Activated CD4-positive, alpha-beta T cell treated with anti-CD3 and anti-CD28 coated beads, Interleukin-2, Interleukin-4, amounts not matched to agents 100 ng/mL and 50 ng/mL, durations not matched to agents 16 hours and 8 hours (primary cell): Measurements from ENCODE around the gene MFSD1.

Experiments used
- DNase-seq: peaks from one replicate; pipeline ENCODE4 v3.0.0-alpha.2; 2020; ENCODE audit warnings: low spot score

Gene MFSD1

DNA sequence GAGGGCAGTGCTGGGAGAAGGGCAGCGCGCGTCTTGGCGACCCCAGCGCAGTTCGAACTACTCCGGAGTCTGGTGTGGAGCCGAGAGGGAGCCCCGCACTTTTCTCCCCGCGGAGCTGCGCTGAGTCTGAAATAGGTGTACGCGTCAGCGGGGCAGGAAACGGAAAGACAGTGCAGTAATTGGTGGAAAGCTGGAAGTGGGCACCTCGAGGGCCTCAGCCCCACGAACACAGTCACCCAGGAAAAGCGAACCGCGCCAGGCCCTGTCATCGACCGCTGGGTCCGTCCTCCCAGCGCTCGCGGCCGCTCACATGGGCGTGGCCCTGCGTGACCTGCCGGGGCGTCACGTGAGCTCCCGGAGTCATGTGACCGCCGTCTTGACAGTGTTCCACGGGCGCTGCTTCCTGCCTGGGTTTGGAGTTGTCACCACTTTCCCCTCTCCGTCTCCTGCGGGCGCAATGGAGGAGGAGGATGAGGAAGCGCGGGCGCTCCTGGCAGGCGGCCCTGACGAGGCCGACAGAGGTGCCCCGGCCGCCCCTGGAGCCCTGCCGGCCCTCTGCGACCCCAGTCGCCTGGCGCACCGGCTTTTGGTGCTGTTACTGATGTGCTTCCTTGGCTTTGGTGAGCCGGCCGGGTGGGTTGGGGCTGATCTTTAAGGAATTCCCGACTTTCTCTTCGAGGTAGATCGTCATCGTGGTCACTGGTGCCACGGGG is at the start of gene MFSD1:
MFSD1 (plus strand) TSS at position 359 of the 713 bp plus-strand sequence; CDS start at position 458, 99 bp downstream.
- DNase-seq = peak; percentile 91

DNA sequence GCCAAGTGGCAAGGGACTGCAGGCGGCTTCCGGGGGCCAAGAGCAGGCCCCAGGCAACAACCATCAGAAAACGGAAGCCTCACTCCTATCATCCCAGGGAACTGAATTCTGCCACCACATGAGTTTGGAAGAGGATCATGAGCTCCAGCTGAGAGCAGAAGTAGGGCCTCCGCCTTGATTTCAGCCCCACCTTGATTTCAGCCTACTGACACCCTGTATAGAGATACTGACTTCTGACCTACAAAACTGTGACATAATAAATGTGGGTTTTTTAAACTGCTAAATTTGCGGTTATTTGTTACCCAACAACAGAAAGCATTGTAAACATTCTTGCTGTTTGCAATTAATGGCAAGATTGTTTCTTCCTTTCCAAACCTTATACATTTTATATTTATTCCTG is 48.0 kb upstream of the MFSD1 start:
- no peak for DNase-seq

- DNase-seq = no peak
Measured at GRCh38 chr3:158755421-158755820, 46.4 kb upstream of the MFSD1 start.

- DNase-seq = no peak
Measured at GRCh38 chr3:158761350-158761749, 40.5 kb upstream of the MFSD1 start.

DNA sequence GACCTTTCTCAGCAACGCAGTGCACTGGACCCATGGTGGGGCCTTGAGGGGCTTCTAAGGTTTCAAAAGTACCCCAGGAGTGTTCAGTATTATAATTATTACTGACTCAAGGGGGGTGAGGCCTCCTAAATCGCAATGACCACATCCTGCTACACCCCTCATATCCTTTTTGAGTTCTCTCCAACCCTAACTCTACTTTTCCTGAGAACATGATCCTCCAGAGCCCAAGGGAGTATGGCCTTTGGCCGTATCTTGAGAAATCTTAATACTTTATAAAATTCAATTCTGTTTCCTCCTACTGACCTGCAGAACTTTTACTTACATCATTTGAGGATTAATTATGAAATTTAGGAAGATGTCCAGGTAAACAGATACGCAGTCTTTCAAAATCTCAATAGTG is 39.2 kb upstream of the MFSD1 start:
- DNase-seq = no peak

- no peak for DNase-seq
Measured at GRCh38 chr3:158763421-158763820, 38.4 kb upstream of the MFSD1 start.

DNA sequence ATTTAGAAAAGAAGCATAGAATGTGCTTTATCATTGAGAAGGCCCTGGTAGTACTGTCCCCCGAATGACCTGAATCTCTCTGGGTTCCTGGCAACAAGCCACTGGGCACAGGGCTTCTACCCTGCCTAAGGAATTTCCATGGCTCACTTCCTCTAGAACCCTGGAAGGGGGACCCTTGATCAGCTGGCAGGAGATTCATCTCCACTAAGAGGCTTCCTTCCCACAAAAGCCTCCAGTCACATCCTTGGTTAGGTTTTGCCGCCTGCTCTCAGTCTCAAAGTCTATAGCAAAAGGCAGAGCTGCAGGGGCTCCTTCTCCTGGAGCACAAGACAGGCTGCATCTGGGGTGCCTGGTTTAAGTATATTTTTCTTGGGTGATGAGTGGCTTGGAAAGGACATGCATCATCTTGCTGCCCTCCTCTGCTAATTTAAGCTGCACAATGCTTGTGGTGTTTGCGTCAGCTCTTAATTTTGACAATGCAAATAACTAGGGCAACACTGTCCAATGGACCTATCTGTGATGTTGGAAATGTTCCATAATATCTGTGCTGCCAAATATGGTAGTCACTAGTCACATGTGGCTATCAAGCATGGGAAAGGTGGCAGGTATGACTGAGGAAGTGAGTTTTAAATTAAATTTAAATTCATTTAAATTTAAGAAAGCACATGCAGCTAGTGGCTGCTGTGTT is 36.2 kb upstream of the MFSD1 start:
- no peak for DNase-seq

DNA sequence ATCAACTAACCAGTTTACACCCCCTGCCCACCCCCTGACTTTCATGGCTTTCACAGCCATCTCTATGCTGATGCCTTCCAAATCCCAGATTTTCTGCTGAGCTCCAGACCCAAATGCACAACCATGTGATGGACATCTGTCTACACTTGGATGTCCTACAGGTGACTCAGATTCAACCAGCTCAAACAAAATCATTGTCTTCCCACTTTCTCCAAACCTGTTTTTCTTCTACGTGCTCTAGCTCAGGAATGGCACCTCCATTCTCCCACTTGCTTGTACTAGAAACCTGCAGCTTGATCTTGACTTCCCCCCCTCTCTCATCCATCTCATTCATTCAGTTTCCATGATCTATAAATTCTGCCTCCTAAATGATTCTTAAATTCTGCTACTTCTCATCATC is 35.5 kb upstream of the MFSD1 start:
- DNase-seq = no peak

DNA sequence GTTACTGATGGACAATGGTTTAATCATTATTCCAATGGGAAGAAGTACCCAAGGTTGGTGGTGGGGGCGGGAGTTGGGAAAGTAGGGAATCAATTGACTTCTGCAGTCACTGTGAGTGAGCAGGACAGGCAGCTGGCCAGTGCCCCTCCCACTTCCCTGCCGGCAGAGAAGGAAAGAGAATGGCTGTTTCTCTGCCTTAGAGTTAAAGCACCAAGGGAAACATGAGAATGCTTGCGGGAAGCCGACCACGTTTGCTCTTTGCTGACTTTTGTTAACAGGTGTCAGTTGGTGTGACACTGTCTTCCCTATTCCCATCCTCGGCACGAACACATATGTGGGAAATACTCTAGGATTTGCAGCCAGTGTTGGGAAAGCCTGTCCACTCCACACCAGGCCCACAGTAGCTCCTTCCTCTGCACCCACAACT is 33.5 kb upstream of the MFSD1 start:
- DNase-seq = no peak

GRCh38 chr3:158768881-158769543 is 32.8 kb upstream of the MFSD1 start:
- no peak for DNase-seq

GRCh38 chr3:158769549-158769948 is 32.3 kb upstream of the MFSD1 start:
- no peak for DNase-seq

DNA sequence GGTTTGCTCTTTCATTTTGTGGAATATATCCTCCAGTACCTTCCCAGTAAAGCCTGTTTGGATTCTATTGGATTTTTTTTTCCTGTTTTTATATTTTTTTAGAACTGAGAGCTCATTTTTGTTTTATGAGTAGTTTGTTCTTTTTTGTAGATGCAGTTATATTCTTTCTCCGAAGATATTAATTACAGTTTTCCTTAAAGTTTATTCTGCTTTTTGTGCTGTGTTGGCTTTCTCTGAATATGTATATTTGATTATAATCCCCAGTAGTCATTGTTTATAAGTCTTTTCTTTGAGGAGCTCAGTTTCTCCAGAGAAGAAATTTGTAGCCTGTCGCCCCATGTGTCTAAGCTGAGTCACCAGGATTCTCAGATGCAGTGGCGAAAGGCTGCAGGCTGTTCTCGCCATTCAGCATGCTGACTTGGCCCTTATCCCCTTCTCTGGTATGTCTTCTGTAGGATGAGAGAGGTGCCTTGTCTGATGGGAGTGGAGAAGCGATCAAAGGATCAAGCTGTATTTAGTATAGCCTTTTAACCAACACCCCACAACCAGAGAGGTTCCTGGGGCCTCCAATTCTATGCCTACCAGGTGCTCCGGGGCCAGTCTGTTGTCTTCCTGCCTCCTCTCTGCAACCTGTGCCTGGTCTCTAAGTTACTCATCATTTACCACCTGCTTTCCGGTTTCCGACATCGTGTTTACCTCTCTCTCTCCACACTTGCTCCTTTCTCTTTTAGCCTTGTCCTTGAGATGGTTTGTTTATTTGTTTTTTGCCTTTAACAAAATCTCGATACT is 31.7 kb upstream of the MFSD1 start:
- DNase-seq = no peak

DNA sequence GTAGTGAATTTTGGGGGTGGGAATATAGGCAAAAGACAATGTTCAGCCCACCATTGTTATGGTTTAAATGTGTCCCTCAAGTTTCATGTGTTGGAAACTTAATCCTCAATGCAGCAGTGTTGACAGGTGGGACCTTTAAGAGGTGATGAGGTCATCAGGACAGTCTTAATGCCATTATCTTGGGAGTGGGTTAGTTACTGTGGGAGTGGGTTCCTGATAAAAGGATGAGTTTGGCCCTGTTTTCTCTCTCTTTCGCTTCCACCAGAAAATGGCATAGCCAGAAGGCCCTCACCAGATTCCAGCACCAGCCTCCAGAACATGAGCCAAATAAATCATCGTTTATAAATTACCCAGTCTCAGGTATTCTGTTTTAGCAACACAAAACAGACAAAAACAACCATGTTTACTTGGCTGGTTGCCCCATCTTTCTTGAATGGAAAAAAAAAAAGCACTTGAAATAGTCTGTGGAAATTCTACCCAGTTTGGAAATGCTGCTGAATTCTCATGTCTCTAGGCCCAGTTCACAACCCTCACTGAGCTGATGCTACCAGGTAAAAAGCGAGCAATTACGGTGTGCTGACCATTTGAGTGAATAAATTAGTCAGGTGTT is 31.0 kb upstream of the MFSD1 start:
- DNase-seq = no peak

- DNase-seq = no peak
Measured at GRCh38 chr3:158771577-158771976, 30.3 kb upstream of the MFSD1 start.

GRCh38 chr3:158771982-158772381 is 29.9 kb upstream of the MFSD1 start:
- no peak for DNase-seq

- DNase-seq = no peak
Measured at GRCh38 chr3:158773166-158773565, 28.7 kb upstream of the MFSD1 start.

GRCh38 chr3:158773845-158774830 is 27.7 kb upstream of the MFSD1 start:
- no peak for DNase-seq

GRCh38 chr3:158774965-158775364 is 26.9 kb upstream of the MFSD1 start:
- no peak for DNase-seq

GRCh38 chr3:158775426-158776410 is 26.1 kb upstream of the MFSD1 start:
- DNase-seq = no peak
